ENCODE data around the gene MOXD1. TPM values are rescaled to one million over a fixed set of nuclear protein-coding genes. Genes with fewer than 3 reads are reported as not detected.

MOXD1 gene
- total and polyA plus RNA-seq, 2 of the 8 experiments (the other 6 are each of a cell fraction or from before 2014, with no cell fraction given): 1.6 to 3.5 TPM

DNA sequence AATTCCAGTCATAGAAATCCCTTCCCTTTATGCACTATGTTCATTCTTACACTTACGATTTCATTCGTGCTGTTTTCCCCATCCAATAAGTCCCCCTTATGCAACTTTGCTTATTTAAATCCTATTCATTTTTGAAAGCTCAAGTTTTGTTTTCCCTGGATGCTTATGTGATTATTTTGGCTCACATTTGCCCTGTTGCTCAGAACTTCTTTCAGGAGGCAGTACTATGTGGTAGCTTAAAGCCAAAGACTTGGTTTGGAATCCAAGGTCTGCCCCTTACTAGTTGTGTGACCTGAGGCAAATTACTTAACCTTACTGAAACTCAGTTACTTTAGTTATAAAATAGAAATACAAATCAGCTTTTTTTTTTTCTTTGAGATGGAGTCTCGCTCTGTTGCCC lies 59.6 kb downstream of the MOXD1 start:
- Histone ChIP-seq H2BK15ac (ENCODE audit: low read length) (no peak overlapping the region), H3K36me3 (ENCODE audit: control insufficient read depth in 2 of 4, insufficient read depth in 4 of 4, low read length in 3 of 4) (no peaks in the 10 kb centered on the region), H3K79me1 (ENCODE audit: low read depth, low read length) (no peaks in the 10 kb centered on the region), H3K4me2 (ENCODE audit: insufficient read depth in 1 of 2, low read depth in 2 of 2, low read length in 2 of 2) (no peak overlapping the region), H3K27me3 (replicated peaks in 1 of 4; ENCODE audit: control insufficient read depth in 3 of 4, extremely low read depth in 1 of 4, insufficient read depth in 3 of 4, low read length in 3 of 4) (no peaks in the 10 kb centered on the region; a peak in 1 of 7 replicates), H3K14ac (ENCODE audit: insufficient read length) (no peak overlapping the region), H2BK120ac (replicated peaks; ENCODE audit: low read depth, low read length) (no peak overlapping the region), H4K8ac (ENCODE audit: extremely low read depth, insufficient read depth, low read length) (no peak overlapping the region), H3K23ac (ENCODE audit: insufficient read length) (no peak overlapping the region), H2BK20ac (ENCODE audit: low read length) (no peak overlapping the region), H3K4me3 (ENCODE audit: extremely low read depth in 1 of 4, insufficient read depth in 2 of 4, low read depth in 3 of 4, low read length in 4 of 4) (no peak overlapping the region), H3K9ac (replicated peaks in 1 of 4; ENCODE audit: extremely low read depth in 1 of 4, low read depth in 3 of 4, low read length in 3 of 4) (no peak overlapping the region), H3K4ac (replicated peaks; ENCODE audit: insufficient read length, low read depth, low read length) (no peak overlapping the region), H4K5ac (ENCODE audit: insufficient read length, low read depth, low read length) (no peak overlapping the region), H3K18ac (ENCODE audit: extremely low read depth, low read length) (no peak overlapping the region), H3K56ac (replicated peaks; ENCODE audit: insufficient read length, low read depth, low read length) (no peak overlapping the region), H3K4me1 (replicated peaks in 1 of 4; ENCODE audit: control insufficient read depth in 3 of 4, insufficient read depth in 4 of 4, low read length in 3 of 4) (peaks cover 0 to 5% (median 0%) of the 10 kb centered on the region in 4 experiments; a peak in 3 of 7 replicates), H2BK5ac (ENCODE audit: low read depth, low read length) (no peak overlapping the region), H3K79me2 (ENCODE audit: control insufficient read depth in 1 of 2, insufficient read depth in 2 of 2, low read length in 2 of 2) (no peaks in the 10 kb centered on the region), H3K9me3 (ENCODE audit: insufficient read depth in 2 of 2, low read depth in 1 of 2, low read length in 1 of 2) (no peaks in the 10 kb centered on the region), H3K23me2 (ENCODE audit: low read depth, low read length) (no peaks in the 10 kb centered on the region), H4K20me1 (replicated peaks in 1 of 2; ENCODE audit: control insufficient read depth in 1 of 2, insufficient read depth in 2 of 2, low read length in 2 of 2) (no peaks in the 10 kb centered on the region), H3K27ac (ENCODE audit: low read depth, low read length) (no peak overlapping the region), H2BK12ac (ENCODE audit: low read depth, low read length) (no peak overlapping the region), H4K91ac (replicated peaks; ENCODE audit: insufficient read length, low read length) (no peak overlapping the region), H2AK5ac (ENCODE audit: low read depth, low read length) (no peak overlapping the region), H2AFZ (ENCODE audit: low read length) (no peak overlapping the region)
- FAIRE-seq: no peak
- DNase-seq (ENCODE audit: low read depth in 1 of 2, low spot score in 2 of 2): no peak
- CTCF ChIA-PET (ENCODE audit: partially characterized antibody): interaction anchor here (0.6 to 2.6 kb wide), 4 partner anchors 44 to 979 kb away, joined by 3 to 6 read pairs (median 4); no protein-coding TSS in a partner anchor
- 79% methylated on average over 3 of the region's 3 CpGs; no CpG with 5 or more reads in 1 of the 2 experiments for WGBS, 2 experiments (ENCODE audit: extremely low coverage in 1 of 2, insufficient coverage in 1 of 2, insufficient read length in 1 of 2, insufficient replicate concordance in 2 of 2, low coverage in 1 of 2, low lambda C conversion rate in 2 of 2, missing lambda C conversion rate in 1 of 2)
- POLR2A ChIA-PET (ENCODE audit: partially characterized antibody): interaction anchor here (0.5 kb wide), 1 partner anchor 79 kb away, joined by 3 read pairs; no protein-coding TSS in a partner anchor
- TF ChIP-seq, protein P1, sequence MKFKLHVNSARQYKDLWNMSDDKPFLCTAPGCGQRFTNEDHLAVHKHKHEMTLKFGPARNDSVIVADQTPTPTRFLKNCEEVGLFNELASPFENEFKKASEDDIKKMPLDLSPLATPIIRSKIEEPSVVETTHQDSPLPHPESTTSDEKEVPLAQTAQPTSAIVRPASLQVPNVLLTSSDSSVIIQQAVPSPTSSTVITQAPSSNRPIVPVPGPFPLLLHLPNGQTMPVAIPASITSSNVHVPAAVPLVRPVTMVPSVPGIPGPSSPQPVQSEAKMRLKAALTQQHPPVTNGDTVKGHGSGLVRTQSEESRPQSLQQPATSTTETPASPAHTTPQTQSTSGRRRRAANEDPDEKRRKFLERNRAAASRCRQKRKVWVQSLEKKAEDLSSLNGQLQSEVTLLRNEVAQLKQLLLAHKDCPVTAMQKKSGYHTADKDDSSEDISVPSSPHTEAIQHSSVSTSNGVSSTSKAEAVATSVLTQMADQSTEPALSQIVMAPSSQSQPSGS (IDR thresholded peaks at IDR 0.05; ENCODE audit: low read length): no peak
- TF ChIP-seq POU5F1 (IDR thresholded peaks at IDR 0.05; ENCODE audit: low read depth, low read length): no peak
